ENCODE results near the gene NSG2. TPM values are rescaled to one million over a fixed set of nuclear protein-coding genes. Genes with fewer than 3 reads are reported as not detected.

The NSG2 gene
- total RNA-seq, 1 experiment from 2014 or later: not detected

- H2BK120ac ChIP-seq (ENCODE audit: low read depth, low read length, poor library complexity, severe bottlenecking): no peak overlapping the region
- DNase-seq: no peak
- H2BK12ac ChIP-seq (ENCODE audit: insufficient read length, low read depth, low read length): no peak overlapping the region
- no peak overlapping the region for H3T11ph ChIP-seq (ENCODE audit: low read length)
- 100% methylated on average over 1 of the region's 1 CpG for WGBS (ENCODE audit: extremely low coverage, insufficient read length, low lambda C conversion rate)
- no peaks in the 10 kb centered on the region for H3K4me1 Mint-ChIP-seq
- no peaks in the 10 kb centered on the region for H3K23me2 ChIP-seq (ENCODE audit: insufficient read length, low read depth, low read length, poor library complexity, severe bottlenecking)
- H3K27me3 Mint-ChIP-seq (ENCODE audit: low read depth): peaks cover 9% of the 10 kb centered on the region
- TF ChIP-seq CTCF (conservative IDR thresholded peaks at IDR 0.05): no peak
- no peak overlapping the region for H3K4me3 Mint-ChIP-seq
- no peak overlapping the region for H3K18ac ChIP-seq (ENCODE audit: insufficient read length, low read depth, low read length)
- H2BK15ac ChIP-seq (ENCODE audit: low read depth, low read length): no peak overlapping the region
- H3K27ac Mint-ChIP-seq: no peak overlapping the region
- H4K91ac ChIP-seq (ENCODE audit: insufficient read length, low read depth, low read length): no peak overlapping the region
- no peak overlapping the region for H3K27ac ChIP-seq (ENCODE audit: insufficient read length, low read depth, low read length)
- no peaks in the 10 kb centered on the region; a peak in 1 of 7 replicates for H3K36me3 Mint-ChIP-seq (ENCODE audit: insufficient read depth in 1 of 3, low read depth in 3 of 3)
- no peaks in the 10 kb centered on the region for H3K79me1 ChIP-seq (ENCODE audit: insufficient read depth, low read depth, low read length, poor library complexity, severe bottlenecking)
- no peaks in the 10 kb centered on the region; a peak in 1 of 5 replicates for H3K9me3 Mint-ChIP-seq
- H3K56ac ChIP-seq (ENCODE audit: insufficient read length, low read depth, low read length): no peak overlapping the region
- H3K4me1 ChIP-seq (ENCODE audit: insufficient read depth, low read length): no peaks in the 10 kb centered on the region
- H4K20me1 ChIP-seq (ENCODE audit: control insufficient read depth, insufficient read depth, insufficient read length): no peaks in the 10 kb centered on the region
- no peak overlapping the region for H2AK5ac ChIP-seq (ENCODE audit: insufficient read length, low read length)
- H3K14ac ChIP-seq (ENCODE audit: insufficient read depth, low read length): no peak overlapping the region
- no peak overlapping the region for H2AFZ ChIP-seq (ENCODE audit: low read length)
- no peak overlapping the region for H4K5ac ChIP-seq (ENCODE audit: insufficient read length, low read depth, low read length)
- no peaks in the 10 kb centered on the region for H3K9me3 ChIP-seq (ENCODE audit: control insufficient read depth, low read depth, low read length)
- H4K8ac ChIP-seq (replicated peaks; ENCODE audit: insufficient read length, low read depth, low read length): no peak overlapping the region
- no peaks in the 10 kb centered on the region for H3K27me3 ChIP-seq (ENCODE audit: insufficient read depth, low read length)
- no peak overlapping the region for H2BK5ac ChIP-seq (ENCODE audit: insufficient read length, low read length)
- H3K4ac ChIP-seq (ENCODE audit: low read depth, low read length): no peak overlapping the region
- no peak overlapping the region for H3K9ac ChIP-seq (ENCODE audit: extremely low read depth, insufficient read length, low read length)
- no peaks in the 10 kb centered on the region for H3K79me2 ChIP-seq (ENCODE audit: insufficient read depth, low read length)
- H3K23ac ChIP-seq (ENCODE audit: insufficient read length, low read depth, low read length): no peak overlapping the region
- no peak overlapping the region for H2BK20ac ChIP-seq (ENCODE audit: low read depth, low read length, poor library complexity, severe bottlenecking)
- no peak overlapping the region for H3K4me2 ChIP-seq (ENCODE audit: insufficient read depth, insufficient read length, low read length)
Observed at GRCh38 chr5:174134545-174134944, 89.0 kb downstream of the NSG2 start.
